Neural progenitor cell (in vitro differentiated cells): ENCODE measurements around the gene TEX11. TPM values are rescaled to one million over a fixed set of nuclear protein-coding genes. Genes with fewer than 3 reads are reported as not detected.
A peak's percentile ranks its signal among the peaks of the same experiment; 100 is the strongest.
"Not testable (repeated sequence)": the region's sequence is repeated elsewhere in the genome, so short reads cannot be mapped to it uniquely, and the experiment has no call there.

Experiments
- DNase-seq: peaks from one replicate; pipeline ENCODE4 v3.0.0-alpha.2; 2016; ENCODE audit warnings: low spot score
- H2AFZ ChIP-seq: fragments of 200-600 bp; sonication (generic); replicated peaks from 2 replicates; pipeline ENCODE4 v1.6.1; 2016; ENCODE audit warnings: antibody characterized with exemption
- H3F3A ChIP-seq: fragments of 200-600 bp; sonication (generic); 2 replicates; pipeline ENCODE4 v1.6.1; 2016; ENCODE audit warnings: antibody characterized with exemption, low read depth
- H3K27ac ChIP-seq: fragments of 200-600 bp; sonication (generic); 2 replicates; pipeline ENCODE4 v1.5.1; 2016; ENCODE audit warnings: mild to moderate bottlenecking
- H3K27me3 ChIP-seq: fragments of 200-600 bp; sonication (generic); 2 replicates; pipeline ENCODE4 v1.6.1; 2016; ENCODE audit warnings: mild to moderate bottlenecking, moderate library complexity
- H3K36me3 ChIP-seq: fragments of 200-600 bp; sonication (generic); 2 replicates; pipeline ENCODE4 v1.5.1; 2016
- H3K4me1 ChIP-seq: fragments of 200-600 bp; sonication (generic); 2 replicates; pipeline ENCODE4 v1.6.1; 2016; ENCODE audit warnings: mixed run types
- H3K4me2 ChIP-seq: fragments of 200-600 bp; sonication (generic); 2 replicates; pipeline ENCODE4 v1.6.1; 2016
- H3K4me3 ChIP-seq: fragments of 200-600 bp; sonication (generic); 2 replicates; pipeline ENCODE4 v1.5.1; 2016
- H3K79me2 ChIP-seq: fragments of 200-600 bp; sonication (generic); 2 replicates; pipeline ENCODE4 v1.6.1; 2016; ENCODE audit warnings: low read depth
- H3K9ac ChIP-seq: fragments of 200-600 bp; sonication (generic); 2 replicates; pipeline ENCODE4 v1.6.1; 2016
- H3K9me3 ChIP-seq: fragments of 200-600 bp; sonication (generic); 2 replicates; pipeline ENCODE4 v1.5.1; 2016; ENCODE audit warnings: low read depth
- H4K20me1 ChIP-seq: fragments of 200-600 bp; sonication (generic); 2 replicates; pipeline ENCODE4 v1.6.1; 2016; ENCODE audit warnings: low read depth
- H3K27ac Mint-ChIP-seq: 3 replicates; pipeline ENCODE4 v1.8.0; 2021; ENCODE audit warnings: mixed read lengths
- H3K27me3 Mint-ChIP-seq: 2 replicates; pipeline ENCODE4 v1.8.0; 2022; ENCODE audit warnings: low read depth, mild to moderate bottlenecking, inconsistent platforms, moderate library complexity, mixed read lengths; ENCODE audit not compliant: insufficient read depth
- H3K36me3 Mint-ChIP-seq: 3 replicates; pipeline ENCODE4 v1.8.0; 2021; ENCODE audit warnings: mixed read lengths
- H3K4me1 Mint-ChIP-seq: 3 replicates; pipeline ENCODE4 v1.8.0; 2021; ENCODE audit warnings: mixed read lengths
- H3K4me3 Mint-ChIP-seq: 3 replicates; pipeline ENCODE4 v1.8.0; 2021; ENCODE audit warnings: mild to moderate bottlenecking, moderate library complexity, mixed read lengths
- H3K9me3 Mint-ChIP-seq: 3 replicates; pipeline ENCODE4 v1.8.0; 2020; ENCODE audit warnings: mixed read lengths
- EZH2 ChIP-seq: fragments of 200-600 bp; sonication (generic); IDR thresholded peaks from 2 replicates; pipeline ENCODE4 v1.6.1; 2017; ENCODE audit warnings: antibody characterized with exemption, mild to moderate bottlenecking, moderate library complexity
- EZH2phosphoT487 ChIP-seq: fragments of 200-600 bp; sonication (generic); IDR thresholded peaks from 2 replicates; pipeline ENCODE4 v1.6.1; 2017; ENCODE audit warnings: antibody characterized with exemption
- total RNA-seq: library from RNA; depleted of rRNA; stranded (reverse); fragments of >200 nt; gene quantifications from 2 replicates; pipeline ENCODE4 v1.2.3, GENCODE V29; 2015; ENCODE audit warnings: low replicate concordance
- TF ChIP-seq, protein P1 (sequence below): fragments of 200-600 bp; sonication (generic); IDR thresholded peaks from 2 replicates; pipeline ENCODE4 v1.5.1; 2017; ENCODE audit warnings: antibody characterized with exemption, mild to moderate bottlenecking

TEX11 gene
- total RNA-seq, 1 donor from 2014 or later = not detected

DNA sequence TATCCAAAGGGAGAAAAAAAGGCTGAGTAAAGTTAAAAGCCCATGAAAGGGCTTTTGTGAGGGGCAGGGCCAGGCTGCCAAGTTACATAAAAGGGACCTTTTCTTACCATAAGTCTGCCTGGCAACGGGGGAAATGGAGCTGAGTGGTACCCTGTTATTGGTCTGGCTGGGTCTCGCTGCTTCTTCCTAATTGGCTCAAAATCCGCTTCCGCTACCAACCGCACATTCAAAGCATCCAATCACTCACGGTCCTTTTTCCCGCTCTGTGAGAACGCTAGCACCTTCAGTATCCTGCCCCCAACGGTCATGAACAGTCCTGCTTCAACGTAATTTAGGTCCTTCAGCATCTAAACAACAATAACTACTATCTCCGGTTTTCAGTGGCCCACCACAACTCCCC, 611 bp downstream of the TEX11 start:
- no peak for DNase-seq
- Mint-ChIP-seq H3K27ac (no peak overlapping the region), H3K9me3 (peaks cover 15% of the 10 kb centered on the region), H3K27me3 (peaks cover 6% of the 10 kb centered on the region), H3K36me3 (no peaks in the 10 kb centered on the region), H3K4me1 (no peaks in the 10 kb centered on the region), H3K4me3 (peak overlapping the region; percentile 27)
- Histone ChIP-seq H4K20me1 (no peaks in the 10 kb centered on the region), H3K4me3 (no peak overlapping the region), H3K9me3 (no peaks in the 10 kb centered on the region), H3K4me1 (no peaks in the 10 kb centered on the region), H3K4me2 (no peak overlapping the region), H3K36me3 (no peaks in the 10 kb centered on the region), H3K9ac (no peak overlapping the region), H3F3A (no peaks in the 10 kb centered on the region), H3K79me2 (no peaks in the 10 kb centered on the region), H3K27ac (no peak overlapping the region), H2AFZ (no peak overlapping the region), H3K27me3 (no peaks in the 10 kb centered on the region)
- TF ChIP-seq EZH2phosphoT487 = no peak
- TF ChIP-seq, protein P1, sequence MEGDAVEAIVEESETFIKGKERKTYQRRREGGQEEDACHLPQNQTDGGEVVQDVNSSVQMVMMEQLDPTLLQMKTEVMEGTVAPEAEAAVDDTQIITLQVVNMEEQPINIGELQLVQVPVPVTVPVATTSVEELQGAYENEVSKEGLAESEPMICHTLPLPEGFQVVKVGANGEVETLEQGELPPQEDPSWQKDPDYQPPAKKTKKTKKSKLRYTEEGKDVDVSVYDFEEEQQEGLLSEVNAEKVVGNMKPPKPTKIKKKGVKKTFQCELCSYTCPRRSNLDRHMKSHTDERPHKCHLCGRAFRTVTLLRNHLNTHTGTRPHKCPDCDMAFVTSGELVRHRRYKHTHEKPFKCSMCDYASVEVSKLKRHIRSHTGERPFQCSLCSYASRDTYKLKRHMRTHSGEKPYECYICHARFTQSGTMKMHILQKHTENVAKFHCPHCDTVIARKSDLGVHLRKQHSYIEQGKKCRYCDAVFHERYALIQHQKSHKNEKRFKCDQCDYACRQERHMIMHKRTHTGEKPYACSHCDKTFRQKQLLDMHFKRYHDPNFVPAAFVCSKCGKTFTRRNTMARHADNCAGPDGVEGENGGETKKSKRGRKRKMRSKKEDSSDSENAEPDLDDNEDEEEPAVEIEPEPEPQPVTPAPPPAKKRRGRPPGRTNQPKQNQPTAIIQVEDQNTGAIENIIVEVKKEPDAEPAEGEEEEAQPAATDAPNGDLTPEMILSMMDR = no peak
- no peak for TF ChIP-seq EZH2

DNA sequence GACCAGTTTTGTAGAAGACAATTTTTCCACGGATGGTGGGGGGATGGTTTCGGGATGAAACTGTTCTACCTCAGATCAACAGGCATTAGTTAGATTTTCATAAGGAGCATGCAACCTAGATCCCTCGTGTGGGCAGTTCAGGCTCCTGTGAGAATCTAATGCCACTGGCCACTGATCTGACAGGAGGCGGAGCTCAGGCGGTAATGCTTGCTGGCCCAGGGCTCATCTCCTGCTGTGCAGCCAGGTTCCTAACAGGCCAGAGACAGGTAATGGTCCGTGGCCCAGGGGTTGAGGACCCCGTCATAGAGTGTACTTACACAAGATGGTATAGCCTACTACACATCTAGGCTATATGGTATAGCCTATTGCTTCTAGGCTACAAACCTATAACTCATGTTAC, 7.0 kb downstream of the TEX11 start:
- Mint-ChIP-seq H3K4me1 (no peaks in the 10 kb centered on the region), H3K36me3 (no peaks in the 10 kb centered on the region), H3K4me3 (no peak overlapping the region), H3K27ac (no peak overlapping the region), H3K9me3 (no peaks in the 10 kb centered on the region), H3K27me3 (peaks cover 6% of the 10 kb centered on the region)
- Histone ChIP-seq H3F3A (no peaks in the 10 kb centered on the region), H4K20me1 (no peaks in the 10 kb centered on the region), H3K9me3 (no peaks in the 10 kb centered on the region), H3K4me3 (no peak overlapping the region), H3K9ac (no peak overlapping the region), H3K79me2 (no peaks in the 10 kb centered on the region), H3K27me3 (no peaks in the 10 kb centered on the region), H2AFZ (no peak overlapping the region), H3K4me1 (no peaks in the 10 kb centered on the region), H3K4me2 (no peak overlapping the region), H3K36me3 (no peaks in the 10 kb centered on the region), H3K27ac (no peak overlapping the region)
- TF ChIP-seq EZH2 (no peak), EZH2phosphoT487 (no peak)
- TF ChIP-seq, protein P1 = no peak
- DNase-seq = no peak

DNA sequence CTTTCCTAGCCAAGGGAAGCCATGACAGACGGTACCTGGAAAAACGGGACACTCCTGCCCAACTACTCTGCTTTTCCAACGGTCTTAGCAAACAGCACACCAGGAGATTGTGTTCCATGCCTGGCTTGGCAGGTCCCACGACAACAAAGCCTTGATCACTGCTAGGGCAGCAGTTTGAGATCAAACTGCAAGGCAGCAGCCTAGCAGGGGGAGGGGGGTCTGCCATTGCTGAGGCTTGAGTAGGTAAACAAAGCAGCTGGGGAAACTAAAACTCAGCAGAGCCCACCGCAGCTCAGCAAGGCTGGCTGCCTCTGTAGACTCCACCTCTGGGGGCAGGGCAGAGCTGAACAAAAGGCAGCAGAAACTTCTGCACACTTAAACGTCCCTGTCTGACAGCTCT, 18.1 kb downstream of the TEX11 start:
- not testable (repeated sequence) for H4K20me1 ChIP-seq, H3K9me3 Mint-ChIP-seq, H3K36me3 ChIP-seq, H3K79me2 ChIP-seq, H3K27me3 Mint-ChIP-seq, H3K4me3 ChIP-seq, H2AFZ ChIP-seq, H3K27ac Mint-ChIP-seq, H3K36me3 Mint-ChIP-seq, H3K27me3 ChIP-seq, H3F3A ChIP-seq, H3K27ac ChIP-seq, H3K4me2 ChIP-seq, H3K9ac ChIP-seq, H3K4me3 Mint-ChIP-seq, H3K4me1 ChIP-seq, H3K4me1 Mint-ChIP-seq, H3K9me3 ChIP-seq
- DNase-seq = peak; percentile 22

DNA sequence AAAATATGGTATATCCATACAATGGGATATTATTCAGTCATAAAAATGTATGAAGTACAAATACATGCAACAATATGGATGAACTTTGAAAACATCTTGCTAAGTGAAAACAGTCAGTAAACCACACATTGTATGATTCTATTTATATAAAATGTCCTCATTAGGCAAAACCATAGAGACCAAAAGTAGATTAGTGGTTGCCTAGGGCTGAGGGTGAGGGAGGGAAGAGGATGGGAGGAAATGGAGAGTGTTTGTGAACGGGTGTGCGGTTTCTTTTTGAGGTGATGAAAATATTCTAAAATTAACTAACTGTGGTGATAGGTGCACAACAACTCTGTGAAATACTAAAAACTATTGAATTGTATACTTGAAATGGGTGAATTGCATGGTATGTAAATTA, 29.6 kb downstream of the TEX11 start:
- no peaks in the 10 kb centered on the region for H3K9me3 Mint-ChIP-seq

More for the DNA sequence above, 29.6 kb downstream of the TEX11 start:
- Histone ChIP-seq H3K4me1 (no peaks in the 10 kb centered on the region), H3K9me3 (no peaks in the 10 kb centered on the region), H4K20me1 (no peaks in the 10 kb centered on the region), H3K79me2 (no peaks in the 10 kb centered on the region), H3F3A (no peaks in the 10 kb centered on the region), H3K9ac (no peak overlapping the region), H3K4me2 (no peak overlapping the region), H3K27ac (no peak overlapping the region), H3K4me3 (no peak overlapping the region), H2AFZ (no peak overlapping the region), H3K27me3 (no peaks in the 10 kb centered on the region), H3K36me3 (no peaks in the 10 kb centered on the region)
- no peaks in the 10 kb centered on the region for H3K27me3 Mint-ChIP-seq
- H3K36me3 Mint-ChIP-seq = no peaks in the 10 kb centered on the region
- DNase-seq = no peak
- TF ChIP-seq EZH2 (no peak), EZH2phosphoT487 (no peak)
- TF ChIP-seq, protein P1 = no peak
- H3K27ac Mint-ChIP-seq = no peak overlapping the region
- no peaks in the 10 kb centered on the region for H3K4me1 Mint-ChIP-seq
- no peak overlapping the region for H3K4me3 Mint-ChIP-seq
